NCI-H460 (cell line): ENCODE data around the gene GJA9. TPM values are rescaled to one million over a fixed set of nuclear protein-coding genes. Genes with fewer than 3 reads are reported as not detected.
"Not testable (repeated sequence)": the region's sequence is repeated elsewhere in the genome, so short reads cannot be mapped to it uniquely, and the experiment has no call there.

Source experiments
- DNase-seq: peaks from one replicate; pipeline ENCODE4 v3.0.0-alpha.2; 2016; ENCODE audit warnings: low read depth; ENCODE audit errors: extremely low read depth
- total RNA-seq: library from RNA; depleted of rRNA; stranded (reverse); fragments of >200 nt; shearing (Covaris generic); gene quantifications from 2 replicates; pipeline ENCODE4 v1.2.3, GENCODE V29; 2014

GJA9 gene
- total RNA-seq, 1 experiment from 2014 or later: not detected

- no peak for DNase-seq
Observed at GRCh38 chr1:38875811-38876210, 5.6 kb downstream of the GJA9 start.

GRCh38 chr1:38873027-38873969, 8.1 kb downstream of the GJA9 start, which contains the start of gene MYCBP:
Gene MYCBP, minus strand, starts transcription at chr1:38873348. Its CDS starts 43 bp downstream, at chr1:38873305.
- peak; percentile 86 for DNase-seq

GRCh38 chr1:38872401-38873026, 8.9 kb downstream of the GJA9 start:
- DNase-seq: no peak

- DNase-seq: no peak
Observed at GRCh38 chr1:38870996-38871395, 10.4 kb downstream of the GJA9 start.

- DNase-seq: no peak
Observed at GRCh38 chr1:38867208-38867607, 14.2 kb downstream of the GJA9 start.

- DNase-seq: no peak
Observed at GRCh38 chr1:38865112-38865715, 16.2 kb downstream of the GJA9 start.

- no peak for DNase-seq
Observed at GRCh38 chr1:38860454-38860795, 21.0 kb downstream of the GJA9 start.

GRCh38 chr1:38859561-38860453, 21.6 kb downstream of the GJA9 start, which contains the start of gene RRAGC:
Gene RRAGC, minus strand, starts transcription at chr1:38859772. Its CDS starts 126 bp downstream, at chr1:38859646.
- DNase-seq: peak; percentile 95

- DNase-seq: no peak
Observed at GRCh38 chr1:38858833-38859560, 22.4 kb downstream of the GJA9 start.

GRCh38 chr1:38852780-38853179, 28.6 kb downstream of the GJA9 start:
- DNase-seq: no peak

GRCh38 chr1:38848071-38848470, 33.3 kb downstream of the GJA9 start:
- no peak for DNase-seq

GRCh38 chr1:38846210-38846609, 35.2 kb downstream of the GJA9 start:
- DNase-seq: no peak

GRCh38 chr1:38845088-38845487, 36.3 kb downstream of the GJA9 start:
- DNase-seq: not testable (repeated sequence)

- no peak for DNase-seq
Observed at GRCh38 chr1:38840281-38840680, 41.1 kb downstream of the GJA9 start.

GRCh38 chr1:38839363-38839762, 42.0 kb downstream of the GJA9 start:
- DNase-seq: no peak

GRCh38 chr1:38836316-38836715, 45.1 kb downstream of the GJA9 start:
- not testable (repeated sequence) for DNase-seq

GRCh38 chr1:38834937-38835827, 46.2 kb downstream of the GJA9 start:
- DNase-seq: peak; percentile 73

- no peak for DNase-seq
Observed at GRCh38 chr1:38834221-38834782, 47.1 kb downstream of the GJA9 start.
